ENCODE measurements around the gene SMARCC1. TPM values are rescaled to one million over a fixed set of nuclear protein-coding genes. Genes with fewer than 3 reads are reported as not detected.

SMARCC1 gene
- total and polyA plus RNA-seq, 4 donors: 11.7 to 83.0 (median 37.5) TPM

DNA sequence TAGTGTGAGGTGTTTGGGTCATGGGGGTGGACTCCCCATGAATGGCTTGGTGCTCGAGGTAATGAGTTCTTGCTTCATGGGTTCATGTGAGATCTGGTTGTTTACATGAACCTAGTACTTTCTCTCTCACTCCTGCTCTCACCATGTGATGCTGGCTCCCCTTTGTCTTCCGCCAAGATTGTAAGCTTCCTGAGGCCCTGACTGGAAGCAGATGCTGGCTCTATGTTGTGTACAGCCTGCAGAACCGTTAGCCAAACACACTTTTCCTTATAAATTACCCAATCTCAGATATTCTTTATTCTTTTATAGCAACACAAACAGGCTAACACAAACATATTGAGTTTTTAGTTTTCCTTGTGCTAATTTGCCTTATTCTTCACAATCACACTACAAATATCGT lies 199.9 kb downstream of the SMARCC1 start:
- H3K27ac ChIP-seq (ENCODE audit: low read depth in 1 of 2, low read length in 1 of 2): no peak overlapping the region
- H3K9me3 ChIP-seq (ENCODE audit: control insufficient read depth in 4 of 4, insufficient read depth in 3 of 4, low read length in 3 of 4): no peaks in the 10 kb centered on the region
- DNase-seq (no peak), ATAC-seq (ENCODE audit: insufficient read depth, low FRiP score) (no peak)
- H3K27me3 ChIP-seq (ENCODE audit: control insufficient read depth in 3 of 3, insufficient read depth in 3 of 3, low read length in 2 of 3): peaks cover 0 to 20% (median 15%) of the 10 kb centered on the region in 3 donors
- H3K36me3 ChIP-seq (ENCODE audit: control insufficient read depth in 4 of 4, insufficient read depth in 4 of 4, low read length in 4 of 4): peaks cover 3 to 11% (median 7%) of the 10 kb centered on the region in 4 donors
- WGBS, 2 donors: 87 to 88% methylated on average over 4 of the region's 4 CpGs
- H3K4me1 ChIP-seq (ENCODE audit: control insufficient read depth in 5 of 5, insufficient read depth in 5 of 5, low read length in 5 of 5): peaks cover 0 to 8% (median 0%) of the 10 kb centered on the region in 5 donors
- TF ChIP-seq CTCF (IDR thresholded peaks at IDR 0.05; ENCODE audit: control extremely low read depth, extremely low read depth): no peak
- no peak overlapping the region for H3K4me3 ChIP-seq
- no peak overlapping the region for H3K9ac ChIP-seq (ENCODE audit: insufficient read depth in 1 of 2, low read length in 2 of 2)

- WGBS, 2 donors: 70 to 75% methylated on average over 5 of the region's 5 CpGs
- no peak for DNase-seq
- no peak for TF ChIP-seq CTCF (IDR thresholded peaks at IDR 0.05; ENCODE audit: control extremely low read depth, extremely low read depth)
- Histone ChIP-seq H3K27me3 (ENCODE audit: control insufficient read depth in 3 of 3, insufficient read depth in 3 of 3, low read length in 2 of 3) (peaks cover 0 to 24% (median 15%) of the 10 kb centered on the region in 3 donors), H3K27ac (ENCODE audit: low read depth in 1 of 2, low read length in 1 of 2) (no peak overlapping the region), H3K4me1 (ENCODE audit: control insufficient read depth in 5 of 5, insufficient read depth in 5 of 5, low read length in 5 of 5) (peaks cover 0 to 8% (median 0%) of the 10 kb centered on the region in 5 donors), H3K9ac (ENCODE audit: insufficient read depth in 1 of 2, low read length in 2 of 2) (no peak overlapping the region), H3K4me3 (no peak overlapping the region), H3K36me3 (ENCODE audit: control insufficient read depth in 4 of 4, insufficient read depth in 4 of 4, low read length in 4 of 4) (peaks cover 0 to 11% (median 5%) of the 10 kb centered on the region in 4 donors), H3K9me3 (ENCODE audit: control insufficient read depth in 4 of 4, insufficient read depth in 3 of 4, low read length in 3 of 4) (peaks cover 0 to 2% (median 0%) of the 10 kb centered on the region in 4 donors)
- ATAC-seq (ENCODE audit: insufficient read depth, low FRiP score): no peak
Measured at GRCh38 chr3:47581422-47581821, 200.3 kb downstream of the SMARCC1 start.

- H3K27me3 ChIP-seq (ENCODE audit: control insufficient read depth in 3 of 3, insufficient read depth in 3 of 3, low read length in 2 of 3): peaks cover 0 to 24% (median 15%) of the 10 kb centered on the region in 3 donors
- ATAC-seq (ENCODE audit: insufficient read depth, low FRiP score) (no peak), DNase-seq (no peak)
- H3K4me1 ChIP-seq (ENCODE audit: control insufficient read depth in 5 of 5, insufficient read depth in 5 of 5, low read length in 5 of 5): peaks cover 0 to 8% (median 0%) of the 10 kb centered on the region in 5 donors
- no peak overlapping the region for H3K4me3 ChIP-seq
- H3K9me3 ChIP-seq (ENCODE audit: control insufficient read depth in 4 of 4, insufficient read depth in 3 of 4, low read length in 3 of 4): peaks cover 0 to 2% (median 0%) of the 10 kb centered on the region in 4 donors
- TF ChIP-seq CTCF (IDR thresholded peaks at IDR 0.05; ENCODE audit: control extremely low read depth, extremely low read depth): no peak
- peaks cover 0 to 6% (median 2%) of the 10 kb centered on the region in 4 donors for H3K36me3 ChIP-seq (ENCODE audit: control insufficient read depth in 4 of 4, insufficient read depth in 4 of 4, low read length in 4 of 4)
- 66 to 71% methylated on average over 4 of the region's 4 CpGs for WGBS, 2 donors
- no peak overlapping the region for H3K27ac ChIP-seq (ENCODE audit: low read depth in 1 of 2, low read length in 1 of 2)
- H3K9ac ChIP-seq (ENCODE audit: insufficient read depth in 1 of 2, low read length in 2 of 2): no peak overlapping the region
Measured at GRCh38 chr3:47580481-47580880, 201.2 kb downstream of the SMARCC1 start.

DNA sequence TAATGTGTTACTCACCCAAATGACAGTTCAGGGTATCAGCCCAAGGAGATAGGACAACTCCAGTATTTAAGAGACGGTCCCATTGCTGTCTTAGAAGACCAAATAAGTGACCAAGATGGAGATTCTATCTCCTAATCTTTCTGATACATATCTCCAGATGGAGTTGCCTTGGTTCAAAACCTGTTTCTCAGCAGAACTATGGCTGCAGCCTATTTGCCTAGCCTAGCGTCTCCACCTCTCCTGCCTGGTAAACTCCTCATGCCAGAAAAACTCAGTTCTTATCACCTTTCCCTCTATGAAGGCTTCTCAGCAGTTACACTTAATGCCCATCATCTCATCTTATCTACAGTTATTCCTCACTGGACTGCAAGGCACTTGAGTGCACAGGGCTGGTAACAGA lies 201.8 kb downstream of the SMARCC1 start:
- no peak for DNase-seq
- ATAC-seq (ENCODE audit: insufficient read depth, low FRiP score): no peak
- no peak for TF ChIP-seq CTCF (IDR thresholded peaks at IDR 0.05; ENCODE audit: control extremely low read depth, extremely low read depth)
- peaks cover 0 to 24% (median 15%) of the 10 kb centered on the region in 3 donors for H3K27me3 ChIP-seq (ENCODE audit: control insufficient read depth in 3 of 3, insufficient read depth in 3 of 3, low read length in 2 of 3)
- no peak overlapping the region for H3K4me3 ChIP-seq
- H3K9me3 ChIP-seq (ENCODE audit: control insufficient read depth in 4 of 4, insufficient read depth in 3 of 4, low read length in 3 of 4): peaks cover 0 to 2% (median 0%) of the 10 kb centered on the region in 4 donors
- H3K36me3 ChIP-seq (ENCODE audit: control insufficient read depth in 4 of 4, insufficient read depth in 4 of 4, low read length in 4 of 4): no peaks in the 10 kb centered on the region
- peaks cover 0 to 8% (median 0%) of the 10 kb centered on the region in 5 donors for H3K4me1 ChIP-seq (ENCODE audit: control insufficient read depth in 5 of 5, insufficient read depth in 5 of 5, low read length in 5 of 5)
- no peak overlapping the region for H3K9ac ChIP-seq (ENCODE audit: insufficient read depth in 1 of 2, low read length in 2 of 2)
- H3K27ac ChIP-seq (ENCODE audit: low read depth in 1 of 2, low read length in 1 of 2): no peak overlapping the region
- 79 to 90% methylated on average over 2 of the region's 2 CpGs for WGBS, 2 donors
